DMS 273 treated with DMSO at 0.1 percent for 48 hours (cell line): ENCODE data around the gene OGFOD1.
A peak's percentile ranks its signal among the peaks of the same experiment; 100 is the strongest.

Experiments
- DNase-seq: peaks from one replicate; lab custom pipeline; 2025; lab: John Stamatoyannopoulos, UW

The OGFOD1 gene

GRCh38 chr16:56450986-56451752 is at the start of gene OGFOD1, which contains the start of gene NUDT21:
Gene OGFOD1 (plus strand): TSS chr16:56451554. CDS start chr16:56451613, 59 bp downstream.
Gene NUDT21 (minus strand): TSS chr16:56451332. CDS start chr16:56451202, 130 bp downstream.
- peak; percentile 98 for DNase-seq

GRCh38 chr16:56405977-56406672 is 45.2 kb upstream of the OGFOD1 start:
- no peak for DNase-seq

- DNase-seq: no peak
These were observed 42.8 kb upstream of the OGFOD1 start for GRCh38 chr16:56408379-56409098.

GRCh38 chr16:56409195-56409594 is 42.2 kb upstream of the OGFOD1 start:
- DNase-seq: no peak

- DNase-seq: no peak
These were observed 40.2 kb upstream of the OGFOD1 start for GRCh38 chr16:56411123-56411522.

- no peak for DNase-seq
These were observed 39.7 kb upstream of the OGFOD1 start for GRCh38 chr16:56411624-56412023.

- DNase-seq: no peak
These were observed 38.0 kb upstream of the OGFOD1 start for GRCh38 chr16:56413381-56413780.

- DNase-seq: no peak
These were observed 37.0 kb upstream of the OGFOD1 start for GRCh38 chr16:56414366-56414765.

- no peak for DNase-seq
These were observed 35.5 kb upstream of the OGFOD1 start for GRCh38 chr16:56415875-56416274.

GRCh38 chr16:56417138-56417537 is 34.2 kb upstream of the OGFOD1 start:
- no peak for DNase-seq

GRCh38 chr16:56419740-56420548 is 31.4 kb upstream of the OGFOD1 start:
- DNase-seq: no peak

GRCh38 chr16:56420613-56421012 is 30.7 kb upstream of the OGFOD1 start:
- DNase-seq: no peak

- DNase-seq: no peak
These were observed 30.0 kb upstream of the OGFOD1 start for GRCh38 chr16:56421313-56421712.

- DNase-seq: no peak
These were observed 29.2 kb upstream of the OGFOD1 start for GRCh38 chr16:56421976-56422669.

GRCh38 chr16:56422896-56423441 is 28.4 kb upstream of the OGFOD1 start:
- DNase-seq: no peak

GRCh38 chr16:56423584-56424403 is 27.6 kb upstream of the OGFOD1 start:
- DNase-seq: no peak

GRCh38 chr16:56424404-56424764 is 27.0 kb upstream of the OGFOD1 start:
- no peak for DNase-seq

- DNase-seq: no peak
These were observed 26.4 kb upstream of the OGFOD1 start for GRCh38 chr16:56424791-56425438.

GRCh38 chr16:56425439-56425832 is 25.9 kb upstream of the OGFOD1 start, which contains the start of gene AMFR:
Gene AMFR (minus strand): TSS chr16:56425545. CDS start chr16:56425327, 218 bp downstream.
- peak; percentile 19 for DNase-seq
